ENCODE results near the gene RPGRIP1L.

RPGRIP1L gene

GRCh38 chr16:53561101-53561888, 142.4 kb downstream of the RPGRIP1L start:
- H3K4me2 ChIP-seq (ENCODE audit: low read length) = no peak overlapping the region

GRCh38 chr16:53559270-53559951, 144.2 kb downstream of the RPGRIP1L start:
- Histone ChIP-seq H3K27ac (ENCODE audit: low read depth, low read length) (no peak overlapping the region), H3K36me3 (ENCODE audit: control insufficient read depth, low read length) (no peaks in the 10 kb centered on the region), H3K9me2 (replicated peaks; ENCODE audit: control insufficient read depth, low read length) (no peaks in the 10 kb centered on the region), H3K79me2 (ENCODE audit: control insufficient read depth, low read length) (no peaks in the 10 kb centered on the region), H3K27me3 (ENCODE audit: control insufficient read depth, low read length) (peaks cover 3% of the 10 kb centered on the region; the same call in 1 of the 2 replicates), H3F3A (ENCODE audit: control insufficient read depth, insufficient read depth) (no peaks in the 10 kb centered on the region), H3K4me3 (ENCODE audit: low read length) (no peak overlapping the region), H3K4me2 (ENCODE audit: low read length) (no peak overlapping the region), H4K20me1 (ENCODE audit: control insufficient read depth, insufficient read depth, low read depth, low read length) (no peaks in the 10 kb centered on the region), H3K4me1 (ENCODE audit: control insufficient read depth, low read length) (no peaks in the 10 kb centered on the region), H3K9me3 (ENCODE audit: control insufficient read depth, insufficient read depth, low read length) (no peaks in the 10 kb centered on the region)
- TF ChIP-seq EZH2phosphoT487 (IDR thresholded peaks at IDR 0.05; ENCODE audit: borderline replicate concordance, low read length) = no peak

More at GRCh38 chr16:53561101-53561888, 142.4 kb downstream of the RPGRIP1L start:
- Histone ChIP-seq H3K4me1 (ENCODE audit: control insufficient read depth, low read length) (no peaks in the 10 kb centered on the region), H3K79me2 (ENCODE audit: control insufficient read depth, low read length) (no peaks in the 10 kb centered on the region), H3F3A (ENCODE audit: control insufficient read depth, insufficient read depth) (no peaks in the 10 kb centered on the region), H4K20me1 (ENCODE audit: control insufficient read depth, insufficient read depth, low read depth, low read length) (no peaks in the 10 kb centered on the region), H3K4me3 (ENCODE audit: low read length) (no peak overlapping the region), H3K9me2 (replicated peaks; ENCODE audit: control insufficient read depth, low read length) (no peaks in the 10 kb centered on the region), H3K27ac (ENCODE audit: low read depth, low read length) (no peak overlapping the region), H3K36me3 (ENCODE audit: control insufficient read depth, low read length) (no peaks in the 10 kb centered on the region), H3K27me3 (ENCODE audit: control insufficient read depth, low read length) (peaks cover 3% of the 10 kb centered on the region; the same call in 1 of the 2 replicates), H3K9me3 (ENCODE audit: control insufficient read depth, insufficient read depth, low read length) (no peaks in the 10 kb centered on the region)
- TF ChIP-seq EZH2phosphoT487 (IDR thresholded peaks at IDR 0.05; ENCODE audit: borderline replicate concordance, low read length) = no peak
- TF ChIP-seq CTCF (IDR thresholded peaks at IDR 0.05; ENCODE audit: low read depth, low read length, poor library complexity, severe bottlenecking) = no peak

- Histone ChIP-seq H3K9me2 (replicated peaks; ENCODE audit: control insufficient read depth, low read length) (no peaks in the 10 kb centered on the region), H3K4me2 (ENCODE audit: low read length) (no peak overlapping the region), H3K36me3 (ENCODE audit: control insufficient read depth, low read length) (no peaks in the 10 kb centered on the region), H3K4me1 (ENCODE audit: control insufficient read depth, low read length) (no peaks in the 10 kb centered on the region), H3F3A (ENCODE audit: control insufficient read depth, insufficient read depth) (no peaks in the 10 kb centered on the region), H3K27ac (ENCODE audit: low read depth, low read length) (no peak overlapping the region), H3K4me3 (ENCODE audit: low read length) (no peak overlapping the region), H3K27me3 (ENCODE audit: control insufficient read depth, low read length) (peaks cover 3% of the 10 kb centered on the region; the same call in 1 of the 2 replicates), H3K9me3 (ENCODE audit: control insufficient read depth, insufficient read depth, low read length) (no peaks in the 10 kb centered on the region), H4K20me1 (ENCODE audit: control insufficient read depth, insufficient read depth, low read depth, low read length) (no peaks in the 10 kb centered on the region), H3K79me2 (ENCODE audit: control insufficient read depth, low read length) (no peaks in the 10 kb centered on the region)
- TF ChIP-seq EZH2phosphoT487 (IDR thresholded peaks at IDR 0.05; ENCODE audit: borderline replicate concordance, low read length) (no peak), CTCF (IDR thresholded peaks at IDR 0.05; ENCODE audit: low read depth, low read length, poor library complexity, severe bottlenecking) (no peak)
Measured at GRCh38 chr16:53558710-53559109, 144.9 kb downstream of the RPGRIP1L start.

GRCh38 chr16:53556521-53556920, 147.1 kb downstream of the RPGRIP1L start:
- H3F3A ChIP-seq (ENCODE audit: control insufficient read depth, insufficient read depth) = no peaks in the 10 kb centered on the region
- H3K4me2 ChIP-seq (ENCODE audit: low read length) = no peak overlapping the region
- no peaks in the 10 kb centered on the region for H4K20me1 ChIP-seq (ENCODE audit: control insufficient read depth, insufficient read depth, low read depth, low read length)
- no peaks in the 10 kb centered on the region for H3K4me1 ChIP-seq (ENCODE audit: control insufficient read depth, low read length)
- H3K9me3 ChIP-seq (ENCODE audit: control insufficient read depth, insufficient read depth, low read length) = no peaks in the 10 kb centered on the region
- no peaks in the 10 kb centered on the region for H3K79me2 ChIP-seq (ENCODE audit: control insufficient read depth, low read length)
- TF ChIP-seq EZH2phosphoT487 (IDR thresholded peaks at IDR 0.05; ENCODE audit: borderline replicate concordance, low read length) (no peak), CTCF (IDR thresholded peaks at IDR 0.05; ENCODE audit: low read depth, low read length, poor library complexity, severe bottlenecking) (no peak)
- H3K9me2 ChIP-seq (replicated peaks; ENCODE audit: control insufficient read depth, low read length) = no peaks in the 10 kb centered on the region
- no peak overlapping the region for H3K4me3 ChIP-seq (ENCODE audit: low read length)
- no peaks in the 10 kb centered on the region for H3K36me3 ChIP-seq (ENCODE audit: control insufficient read depth, low read length)
- H3K27me3 ChIP-seq (ENCODE audit: control insufficient read depth, low read length) = 0 out of 2 replicates have a peak, but pooled peaks cover under 1% of the 10 kb centered on the region
- H3K27ac ChIP-seq (ENCODE audit: low read depth, low read length) = no peak overlapping the region
